Rectal smooth muscle tissue (tissue), 1 donor: ENCODE results near the gene SNX15.
"Not testable (repeated sequence)": the region's sequence is repeated elsewhere in the genome, so short reads cannot be mapped to it uniquely, and the experiment has no call there.

ENCODE experiments used
- H3K27ac ChIP-seq: one replicate; pipeline ENCODE4 v1.7.0; 2013; ENCODE audit warnings: low read depth, low read length, inconsistent platforms
- H3K27me3 ChIP-seq: one replicate; pipeline ENCODE4 v1.7.0; 2013; ENCODE audit warnings: low read length; ENCODE audit not compliant: control insufficient read depth, insufficient read depth
- H3K36me3 ChIP-seq: one replicate; pipeline ENCODE4 v1.7.0; 2013; ENCODE audit warnings: low read length; ENCODE audit not compliant: control insufficient read depth, insufficient read depth
- H3K4me1 ChIP-seq: one replicate; pipeline ENCODE4 v1.7.0; 2013; ENCODE audit warnings: low read length; ENCODE audit not compliant: control insufficient read depth, insufficient read depth
- H3K4me3 ChIP-seq: one replicate; pipeline ENCODE4 v1.7.0; 2013; ENCODE audit warnings: low read length
- H3K9ac ChIP-seq: one replicate; pipeline ENCODE4 v1.7.0; 2013; ENCODE audit warnings: low read length

SNX15 gene

GRCh38 chr11:65002706-65003105, 24.5 kb upstream of the SNX15 start:
- H3K27ac ChIP-seq = no peak overlapping the region
- no peaks in the 10 kb centered on the region for H3K4me1 ChIP-seq
- no peaks in the 10 kb centered on the region for H3K36me3 ChIP-seq
- no peak overlapping the region for H3K9ac ChIP-seq
- no peaks in the 10 kb centered on the region for H3K27me3 ChIP-seq
- no peak overlapping the region for H3K4me3 ChIP-seq

GRCh38 chr11:65003282-65003681, 24.0 kb upstream of the SNX15 start:
- H3K27me3 ChIP-seq = no peaks in the 10 kb centered on the region

GRCh38 chr11:65003968-65004367, 23.3 kb upstream of the SNX15 start:
- H3K36me3 ChIP-seq, H3K4me1 ChIP-seq, H3K9ac ChIP-seq, H3K27me3 ChIP-seq, H3K4me3 ChIP-seq, H3K27ac ChIP-seq: not testable (repeated sequence)

More at GRCh38 chr11:65003282-65003681, 24.0 kb upstream of the SNX15 start:
- Histone ChIP-seq H3K27ac (no peak overlapping the region), H3K4me3 (no peak overlapping the region), H3K36me3 (no peaks in the 10 kb centered on the region), H3K9ac (no peak overlapping the region), H3K4me1 (no peaks in the 10 kb centered on the region)

- Histone ChIP-seq H3K27ac (no peak overlapping the region), H3K4me3 (no peak overlapping the region), H3K9ac (no peak overlapping the region), H3K4me1 (peaks cover 1% of the 10 kb centered on the region), H3K36me3 (no peaks in the 10 kb centered on the region), H3K27me3 (no peaks in the 10 kb centered on the region)
Observed at GRCh38 chr11:65008016-65008415, 19.2 kb upstream of the SNX15 start.

GRCh38 chr11:65008873-65009272, 18.4 kb upstream of the SNX15 start:
- no peaks in the 10 kb centered on the region for H3K27me3 ChIP-seq
- H3K4me1 ChIP-seq = peaks cover 5% of the 10 kb centered on the region
- no peaks in the 10 kb centered on the region for H3K36me3 ChIP-seq
- no peak overlapping the region for H3K4me3 ChIP-seq
- H3K9ac ChIP-seq = no peak overlapping the region
- no peak overlapping the region for H3K27ac ChIP-seq

GRCh38 chr11:65013130-65013887, 13.9 kb upstream of the SNX15 start:
- no peaks in the 10 kb centered on the region for H3K27me3 ChIP-seq
- H3K4me1 ChIP-seq = peaks cover 8% of the 10 kb centered on the region
- peak overlapping the region; percentile 98 for H3K27ac ChIP-seq
- peaks cover 4% of the 10 kb centered on the region for H3K36me3 ChIP-seq
- peak overlapping the region; percentile 94 for H3K4me3 ChIP-seq
- peak overlapping the region; percentile 59 for H3K9ac ChIP-seq

GRCh38 chr11:65013888-65014725, 13.1 kb upstream of the SNX15 start, which contains the start of gene ARL2:
ARL2 (plus strand) TSS chr11:65014160; CDS start chr11:65014208, 48 bp downstream.
- H3K9ac ChIP-seq = peak within 1 kb of the TSS; percentile 59
- H3K36me3 ChIP-seq = peaks cover 4% of the 10 kb centered on the region

GRCh38 chr11:65014726-65015227, 12.5 kb upstream of the SNX15 start:
- H3K27ac ChIP-seq = peak overlapping the region; percentile 98
- peaks cover 5% of the 10 kb centered on the region for H3K36me3 ChIP-seq
- peak overlapping the region; percentile 13 for H3K9ac ChIP-seq
- H3K4me1 ChIP-seq = peaks cover 8% of the 10 kb centered on the region
- no peaks in the 10 kb centered on the region for H3K27me3 ChIP-seq
- H3K4me3 ChIP-seq = peak overlapping the region; percentile 94

More at GRCh38 chr11:65013888-65014725, 13.1 kb upstream of the SNX15 start, which contains the start of gene ARL2:
- H3K4me1 ChIP-seq = peaks cover 8% of the 10 kb centered on the region
- H3K4me3 ChIP-seq = peak within 1 kb of the TSS; percentile 94
- no peaks in the 10 kb centered on the region for H3K27me3 ChIP-seq
- H3K27ac ChIP-seq = peak within 1 kb of the TSS; percentile 98

- no peaks in the 10 kb centered on the region for H3K27me3 ChIP-seq
- H3K9ac ChIP-seq = no peak overlapping the region
- no peak overlapping the region for H3K27ac ChIP-seq
- H3K4me1 ChIP-seq = peaks cover 8% of the 10 kb centered on the region
- peaks cover 14% of the 10 kb centered on the region for H3K36me3 ChIP-seq
- H3K4me3 ChIP-seq = no peak overlapping the region
Observed at GRCh38 chr11:65016705-65017104, 10.5 kb upstream of the SNX15 start.

- Histone ChIP-seq H3K36me3 (peaks cover 14% of the 10 kb centered on the region), H3K4me3 (no peak overlapping the region), H3K27me3 (no peaks in the 10 kb centered on the region), H3K9ac (no peak overlapping the region), H3K27ac (no peak overlapping the region), H3K4me1 (peaks cover 8% of the 10 kb centered on the region)
Observed at GRCh38 chr11:65017937-65018336, 9.3 kb upstream of the SNX15 start.

- peaks cover 14% of the 10 kb centered on the region for H3K36me3 ChIP-seq
- H3K27ac ChIP-seq = no peak overlapping the region
- peaks cover 1% of the 10 kb centered on the region for H3K4me1 ChIP-seq
- H3K27me3 ChIP-seq = no peaks in the 10 kb centered on the region
- H3K9ac ChIP-seq = no peak overlapping the region
- no peak overlapping the region for H3K4me3 ChIP-seq
Observed at GRCh38 chr11:65019824-65020223, 7.4 kb upstream of the SNX15 start.

GRCh38 chr11:65021003-65021402, 6.2 kb upstream of the SNX15 start:
- H3K9ac ChIP-seq = no peak overlapping the region
- peaks cover 14% of the 10 kb centered on the region for H3K36me3 ChIP-seq
- no peaks in the 10 kb centered on the region for H3K27me3 ChIP-seq
- no peaks in the 10 kb centered on the region for H3K4me1 ChIP-seq
- no peak overlapping the region for H3K4me3 ChIP-seq
- H3K27ac ChIP-seq = no peak overlapping the region
